ENCODE measurements around the gene DLGAP1.

Gene DLGAP1

DNA sequence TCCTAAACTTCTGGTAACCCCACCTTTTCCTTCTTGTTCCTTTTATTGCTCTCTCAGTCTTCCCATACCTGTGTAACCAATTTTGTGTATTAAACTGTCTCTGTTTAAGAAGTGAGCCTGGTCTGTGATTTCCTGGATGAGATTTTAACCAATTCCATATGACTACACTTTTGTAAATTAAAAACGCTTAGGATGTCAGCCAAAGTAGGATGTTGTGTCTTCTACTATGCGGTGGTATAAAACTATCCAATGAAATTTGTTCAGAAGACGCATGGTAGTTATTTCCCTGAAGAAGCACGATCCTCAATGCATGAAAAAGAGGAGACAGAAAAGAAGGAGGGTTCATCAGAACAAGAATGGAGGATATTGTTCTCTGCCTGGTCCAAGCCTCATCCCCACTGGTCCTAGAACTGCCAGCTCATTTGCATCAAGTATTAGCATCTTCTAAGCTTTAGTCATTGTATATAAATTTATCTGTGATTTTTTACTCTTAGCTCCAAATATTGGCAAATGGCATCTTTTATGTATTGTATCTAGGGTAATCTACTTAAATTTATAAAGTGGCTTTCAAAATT lies 877.7 kb downstream of the DLGAP1 start:
- no peak overlapping the region for H2AFZ ChIP-seq (ENCODE audit: low read depth, low read length)
- H3K27me3 ChIP-seq (ENCODE audit: low read depth, low read length): no peaks in the 10 kb centered on the region
- no peak overlapping the region for H3K9ac ChIP-seq (ENCODE audit: low read length)
- TF ChIP-seq, protein P1, sequence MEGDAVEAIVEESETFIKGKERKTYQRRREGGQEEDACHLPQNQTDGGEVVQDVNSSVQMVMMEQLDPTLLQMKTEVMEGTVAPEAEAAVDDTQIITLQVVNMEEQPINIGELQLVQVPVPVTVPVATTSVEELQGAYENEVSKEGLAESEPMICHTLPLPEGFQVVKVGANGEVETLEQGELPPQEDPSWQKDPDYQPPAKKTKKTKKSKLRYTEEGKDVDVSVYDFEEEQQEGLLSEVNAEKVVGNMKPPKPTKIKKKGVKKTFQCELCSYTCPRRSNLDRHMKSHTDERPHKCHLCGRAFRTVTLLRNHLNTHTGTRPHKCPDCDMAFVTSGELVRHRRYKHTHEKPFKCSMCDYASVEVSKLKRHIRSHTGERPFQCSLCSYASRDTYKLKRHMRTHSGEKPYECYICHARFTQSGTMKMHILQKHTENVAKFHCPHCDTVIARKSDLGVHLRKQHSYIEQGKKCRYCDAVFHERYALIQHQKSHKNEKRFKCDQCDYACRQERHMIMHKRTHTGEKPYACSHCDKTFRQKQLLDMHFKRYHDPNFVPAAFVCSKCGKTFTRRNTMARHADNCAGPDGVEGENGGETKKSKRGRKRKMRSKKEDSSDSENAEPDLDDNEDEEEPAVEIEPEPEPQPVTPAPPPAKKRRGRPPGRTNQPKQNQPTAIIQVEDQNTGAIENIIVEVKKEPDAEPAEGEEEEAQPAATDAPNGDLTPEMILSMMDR (IDR thresholded peaks at IDR 0.05; ENCODE audit: low read depth, low read length): no peak
- no peak for TF ChIP-seq EZH2phosphoT487 (IDR thresholded peaks at IDR 0.05; ENCODE audit: low read depth)
- H3K36me3 ChIP-seq (replicated peaks; ENCODE audit: low read depth, low read length): no peaks in the 10 kb centered on the region
- no peaks in the 10 kb centered on the region for H4K20me1 ChIP-seq (ENCODE audit: insufficient read depth, low read length)
- H3K9me3 ChIP-seq (ENCODE audit: insufficient read depth, low read length): no peaks in the 10 kb centered on the region
- no peak overlapping the region for H3K4me3 ChIP-seq (ENCODE audit: low read length)
- no peaks in the 10 kb centered on the region for H3K79me2 ChIP-seq (ENCODE audit: low read length)
- no peak overlapping the region for H3K4me2 ChIP-seq (ENCODE audit: low read length)
- no peaks in the 10 kb centered on the region for H3K4me1 ChIP-seq (ENCODE audit: low read length)
- H3K27ac ChIP-seq (ENCODE audit: low read length): no peak overlapping the region

DNA sequence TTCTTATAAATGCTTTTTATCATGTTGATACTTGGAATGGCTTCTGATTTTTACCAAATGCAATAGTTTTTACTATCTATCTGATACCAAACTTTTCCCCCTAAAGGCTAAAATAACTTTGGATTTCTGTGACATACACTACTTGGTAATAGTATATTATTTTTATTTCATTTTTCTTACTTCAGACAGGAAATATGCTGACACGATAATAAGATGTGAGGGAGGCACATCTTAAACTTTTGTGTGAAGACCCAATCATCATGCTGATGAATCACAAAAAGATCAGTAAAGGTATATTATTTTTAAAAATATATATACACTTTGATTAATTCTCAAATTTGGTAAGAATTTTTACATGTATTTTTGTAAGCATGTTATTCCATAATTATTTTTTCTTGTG lies 882.3 kb downstream of the DLGAP1 start:
- Histone ChIP-seq H4K20me1 (ENCODE audit: insufficient read depth, low read length) (no peaks in the 10 kb centered on the region), H3K27ac (ENCODE audit: low read length) (no peak overlapping the region), H3K36me3 (replicated peaks; ENCODE audit: low read depth, low read length) (no peaks in the 10 kb centered on the region), H3K4me1 (ENCODE audit: low read length) (no peaks in the 10 kb centered on the region), H3K27me3 (ENCODE audit: low read depth, low read length) (no peaks in the 10 kb centered on the region), H3K9ac (ENCODE audit: low read length) (no peak overlapping the region), H3K79me2 (ENCODE audit: low read length) (no peaks in the 10 kb centered on the region), H2AFZ (ENCODE audit: low read depth, low read length) (no peak overlapping the region), H3K4me2 (ENCODE audit: low read length) (no peak overlapping the region), H3K9me3 (ENCODE audit: insufficient read depth, low read length) (no peaks in the 10 kb centered on the region), H3K4me3 (ENCODE audit: low read length) (no peak overlapping the region)
- no peak for TF ChIP-seq EZH2phosphoT487 (IDR thresholded peaks at IDR 0.05; ENCODE audit: low read depth)
- TF ChIP-seq, protein P1 (IDR thresholded peaks at IDR 0.05; ENCODE audit: low read depth, low read length): no peak

DNA sequence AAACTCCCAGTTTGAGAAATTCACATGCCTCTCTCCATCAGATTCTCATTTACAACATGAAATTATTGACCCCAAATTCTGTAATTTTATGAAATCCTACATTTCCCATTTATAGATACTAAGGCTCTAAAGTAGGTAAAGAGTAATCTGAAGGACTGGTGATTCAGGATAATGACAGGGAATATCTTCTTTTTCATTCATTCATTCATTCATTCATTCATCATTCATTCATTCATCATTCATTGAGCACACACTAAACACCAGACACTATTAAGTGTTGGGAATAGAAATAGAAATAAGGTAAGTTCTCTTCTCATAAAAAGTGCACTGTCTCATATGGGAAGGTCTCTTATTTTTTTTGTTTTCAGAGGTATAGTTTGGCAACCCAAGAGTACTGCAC lies 888.3 kb downstream of the DLGAP1 start:
- H3K4me3 ChIP-seq (ENCODE audit: low read length): no peak overlapping the region
- peaks cover 6% of the 10 kb centered on the region; the same call in 1 of the 2 replicates for H3K4me1 ChIP-seq (ENCODE audit: low read length)
- no peak for TF ChIP-seq EZH2phosphoT487 (IDR thresholded peaks at IDR 0.05; ENCODE audit: low read depth)
- TF ChIP-seq, protein P1 (IDR thresholded peaks at IDR 0.05; ENCODE audit: low read depth, low read length): no peak
- H3K27me3 ChIP-seq (ENCODE audit: low read depth, low read length): no peaks in the 10 kb centered on the region
- H3K36me3 ChIP-seq (replicated peaks; ENCODE audit: low read depth, low read length): no peaks in the 10 kb centered on the region
- peaks cover 3% of the 10 kb centered on the region for H3K9me3 ChIP-seq (ENCODE audit: insufficient read depth, low read length)
- H4K20me1 ChIP-seq (ENCODE audit: insufficient read depth, low read length): no peaks in the 10 kb centered on the region
- no peak overlapping the region for H2AFZ ChIP-seq (ENCODE audit: low read depth, low read length)
- H3K79me2 ChIP-seq (ENCODE audit: low read length): no peaks in the 10 kb centered on the region
- H3K27ac ChIP-seq (ENCODE audit: low read length): no peak overlapping the region
- H3K4me2 ChIP-seq (ENCODE audit: low read length): no peak overlapping the region
- H3K9ac ChIP-seq (ENCODE audit: low read length): no peak overlapping the region

DNA sequence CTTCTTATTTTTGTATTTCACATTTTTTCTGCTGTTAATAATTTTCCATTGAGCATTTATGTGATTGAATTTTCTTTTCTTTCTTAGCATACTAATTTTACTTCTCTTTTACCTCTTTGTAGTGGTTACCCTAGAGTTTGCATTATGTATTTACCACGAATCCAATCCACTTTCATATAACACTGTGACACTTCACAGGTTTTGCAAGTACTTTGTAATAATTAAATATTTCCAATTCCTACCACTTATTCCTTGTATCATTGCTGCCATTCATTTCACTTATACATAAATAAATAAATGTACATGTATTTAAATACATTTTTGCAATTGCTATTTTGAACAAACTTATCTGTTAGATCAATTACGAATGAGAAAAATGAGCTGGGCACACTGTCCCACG lies 894.4 kb downstream of the DLGAP1 start:
- H3K27ac ChIP-seq (ENCODE audit: low read length): no peak overlapping the region
- H3K9me3 ChIP-seq (ENCODE audit: insufficient read depth, low read length): peaks cover 3% of the 10 kb centered on the region
- H3K27me3 ChIP-seq (ENCODE audit: low read depth, low read length): no peaks in the 10 kb centered on the region
- H3K4me1 ChIP-seq (ENCODE audit: low read length): peaks cover 6% of the 10 kb centered on the region; the same call in 1 of the 2 replicates
- no peaks in the 10 kb centered on the region for H3K79me2 ChIP-seq (ENCODE audit: low read length)
- H4K20me1 ChIP-seq (ENCODE audit: insufficient read depth, low read length): no peaks in the 10 kb centered on the region
- no peak overlapping the region for H3K4me2 ChIP-seq (ENCODE audit: low read length)
- no peaks in the 10 kb centered on the region for H3K36me3 ChIP-seq (replicated peaks; ENCODE audit: low read depth, low read length)
- H3K4me3 ChIP-seq (ENCODE audit: low read length): no peak overlapping the region
- H2AFZ ChIP-seq (ENCODE audit: low read depth, low read length): no peak overlapping the region
- H3K9ac ChIP-seq (ENCODE audit: low read length): no peak overlapping the region
- TF ChIP-seq, protein P1 (IDR thresholded peaks at IDR 0.05; ENCODE audit: low read depth, low read length): no peak
- TF ChIP-seq EZH2phosphoT487 (IDR thresholded peaks at IDR 0.05; ENCODE audit: low read depth): no peak
